Measurements from ENCODE around the gene SAPCD1. TPM values are rescaled to one million over a fixed set of nuclear protein-coding genes. Genes with fewer than 3 reads are reported as not detected.

SAPCD1 gene
- total and polyA plus RNA-seq, 10 of the 15 experiments (the other 5 are each of a cell fraction or from before 2014, with no cell fraction given): 1.6 to 13.0 (median 5.4) TPM

GRCh38 chr6:31730631-31731086 lies 31.8 kb upstream of the SAPCD1 start:
- WGBS (ENCODE audit: insufficient coverage, insufficient replicate concordance, low lambda C conversion rate, missing lambda C conversion rate): 95% methylated on average over 11 of the region's 11 CpGs

More at GRCh38 chr6:31730631-31731086, 31.8 kb upstream of the SAPCD1 start:
- H3K4me2 ChIP-seq (ENCODE audit: control insufficient read depth, insufficient read depth): peak overlapping the region; percentile 98
- ATAC-seq: no peak
- no peak overlapping the region for H2AFZ ChIP-seq (ENCODE audit: control insufficient read depth, low read depth, low read length)
- TSS peak; percentile 1 for BruUV-seq (replicated peaks)
- intact Hi-C loops (cut with micrococcal nuclease; ENCODE audit: unreplicated experiment): loop anchor here (5.0 kb wide), 1 partner anchor 48 kb away; the partner anchor contains the start of gene LY6G5C
- TF ChIP-seq POU2F2 (IDR thresholded peaks at IDR 0.05; ENCODE audit: borderline replicate concordance, low read depth, low read length) (no peak), NFIC (IDR thresholded peaks at IDR 0.05; ENCODE audit: low read depth, low read length) (no peak), ZNF687 (IDR thresholded peaks at IDR 0.05) (no peak), RBBP5 (conservative IDR thresholded peaks at IDR 0.05) (no peak), TCF3 (IDR thresholded peaks at IDR 0.05; ENCODE audit: borderline replicate concordance, insufficient read depth, low read depth, low read length) (no peak), PAX8 (IDR thresholded peaks at IDR 0.05) (no peak), KLF5 (IDR thresholded peaks at IDR 0.05; ENCODE audit: partially characterized antibody) (no peak), SMAD1 (IDR thresholded peaks at IDR 0.05; ENCODE audit: low read depth, partially characterized antibody) (no peak), RFX5 (IDR thresholded peaks at IDR 0.05; ENCODE audit: low read depth, low read length) (no peak), EP300 (IDR thresholded peaks at IDR 0.05; ENCODE audit: borderline replicate concordance in 1 of 2, control insufficient read depth in 1 of 2, low read depth in 2 of 2, low read length in 2 of 2) (no peak), SIX5 (IDR thresholded peaks at IDR 0.05; ENCODE audit: low read depth, low read length, severe bottlenecking) (no peak), YY1 (IDR thresholded peaks at IDR 0.05; ENCODE audit: low read depth, low read length) (no peak), EGR1 (IDR thresholded peaks at IDR 0.05; ENCODE audit: borderline replicate concordance in 1 of 2, low read depth in 2 of 2, low read length in 2 of 2) (no peak), LARP7 (IDR thresholded peaks at IDR 0.05) (no peak), RCOR1 (conservative IDR thresholded peaks at IDR 0.05; ENCODE audit: low read depth, low read length) (no peak)
- ChIA-PET POLR2A (interaction anchor here (0.9 to 2.8 kb wide), 10 partner anchors 9 to 328 kb away, joined by 3 to 30 read pairs (median 3); partner anchors contain the start of genes HSPA1B, MSH5 and NEU1), SMC1A (ENCODE audit: uncharacterized antibody, unreplicated experiment) (interaction anchor here (0.7 to 5.3 kb wide), 13 partner anchors 8 to 106 kb away, joined by 3 to 45 read pairs (median 4); partner anchors contain the start of genes ABHD16A, CLIC1, HSPA1A and HSPA1L), RAD21 (ENCODE audit: unreplicated experiment) (interaction anchor here (0.6 to 3.6 kb wide), 9 partner anchors 9 to 188 kb away, joined by 3 to 44 read pairs (median 6); partner anchors contain the start of genes ABHD16A, HSPA1A, HSPA1L and MSH5), CTCF (interaction anchor here (0.5 to 15.8 kb wide), 15 partner anchors 8 to 1771 kb away, joined by 3 to 208 read pairs (median 5); partner anchors contain the start of genes HSPA1B, LY6G5C and MSH5)
- peaks cover 33% of the 10 kb centered on the region for H3K4me1 ChIP-seq (ENCODE audit: control insufficient read depth, insufficient read depth, low read length)
- H3K27ac ChIP-seq (ENCODE audit: control insufficient read depth, insufficient read depth): no peak overlapping the region
- no peaks in the 10 kb centered on the region for H3K27me3 ChIP-seq (replicated peaks in 1 of 2; ENCODE audit: control insufficient read depth in 2 of 2, insufficient read depth in 2 of 2, low read length in 1 of 2)
- 0 out of 2 replicates have a peak, but pooled peaks cover 4% of the 10 kb centered on the region for H4K20me1 ChIP-seq (ENCODE audit: control insufficient read depth, insufficient read depth)
- no peak for FAIRE-seq
- DNase-seq (ENCODE audit: low read depth, low spot score): no peak
- H3K9ac ChIP-seq (ENCODE audit: control insufficient read depth, insufficient read depth, low read length): no peak overlapping the region
- no peak overlapping the region for H3K4me3 ChIP-seq
- H3K79me2 ChIP-seq (ENCODE audit: control insufficient read depth, insufficient read depth, low read length): peaks cover 27% of the 10 kb centered on the region
- in situ Hi-C loops (cut with MboI): no loop called here
- no peaks in the 10 kb centered on the region for H3K9me3 ChIP-seq (replicated peaks; ENCODE audit: control insufficient read depth, insufficient read depth, low read length)
- H3K36me3 ChIP-seq (ENCODE audit: control insufficient read depth in 2 of 2, insufficient read depth in 2 of 2, low read length in 1 of 2): peaks cover 6 to 15% of the 10 kb centered on the region in 2 experiments

All from GM12878 (cell line).